HTR-8/SVneo (cell line): ENCODE measurements around the gene CHRM5.

Experiments used
- DNase-seq: peaks from one replicate; pipeline ENCODE4 v3.0.0; 2011; ENCODE audit warnings: low spot score, mixed read lengths; ENCODE audit not compliant: insufficient read length
- FAIRE-seq: peaks from 2 replicates; lab custom pipeline; 2011; peaks lifted over from hg19 to GRCh38; lab: Jason Lieb, UNC

The CHRM5 gene

DNA sequence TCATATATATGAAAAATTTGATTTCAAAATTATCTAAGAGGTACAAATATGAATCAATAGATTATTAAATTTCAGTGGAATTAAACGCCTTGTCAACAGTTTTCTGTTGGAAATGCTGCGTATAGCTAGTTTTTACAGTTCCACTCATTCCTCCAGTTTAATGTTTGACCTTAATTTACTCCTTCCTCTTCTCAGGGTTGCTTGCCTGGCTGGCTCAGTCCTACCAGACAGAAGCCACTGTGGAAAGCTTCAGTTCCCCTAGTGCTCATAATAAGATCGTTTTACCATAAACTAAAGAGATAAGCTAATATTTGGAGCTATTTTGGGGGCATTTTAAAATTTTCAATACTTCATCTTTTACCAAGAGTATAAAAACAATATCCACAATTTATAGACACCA is 110.6 kb downstream of the CHRM5 start:
- FAIRE-seq (no peak), DNase-seq (no peak)

DNA sequence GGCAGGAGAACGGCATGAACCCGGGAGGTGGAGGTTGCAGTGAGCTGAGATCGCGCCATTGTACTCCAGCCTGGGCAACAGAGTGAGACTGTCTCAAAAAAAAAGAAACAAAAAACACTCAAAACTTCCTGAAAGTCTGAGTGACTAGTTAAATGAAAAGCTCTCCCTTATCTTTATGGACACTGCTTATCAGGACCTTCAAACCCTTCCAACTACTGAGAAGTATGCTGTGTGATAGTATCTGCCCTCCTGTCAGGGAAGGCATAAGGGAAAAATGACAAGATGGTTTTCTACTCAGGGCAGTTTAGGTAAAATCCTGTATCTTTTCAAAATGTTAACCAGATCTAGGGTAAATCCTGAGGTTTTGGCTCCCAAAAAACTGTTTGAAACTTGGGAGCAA is 111.6 kb downstream of the CHRM5 start:
- FAIRE-seq, result no peak
- DNase-seq, result no peak

GRCh38 chr15:34084086-34084485 is 115.8 kb downstream of the CHRM5 start:
- no peak for DNase-seq
- no peak for FAIRE-seq

DNA sequence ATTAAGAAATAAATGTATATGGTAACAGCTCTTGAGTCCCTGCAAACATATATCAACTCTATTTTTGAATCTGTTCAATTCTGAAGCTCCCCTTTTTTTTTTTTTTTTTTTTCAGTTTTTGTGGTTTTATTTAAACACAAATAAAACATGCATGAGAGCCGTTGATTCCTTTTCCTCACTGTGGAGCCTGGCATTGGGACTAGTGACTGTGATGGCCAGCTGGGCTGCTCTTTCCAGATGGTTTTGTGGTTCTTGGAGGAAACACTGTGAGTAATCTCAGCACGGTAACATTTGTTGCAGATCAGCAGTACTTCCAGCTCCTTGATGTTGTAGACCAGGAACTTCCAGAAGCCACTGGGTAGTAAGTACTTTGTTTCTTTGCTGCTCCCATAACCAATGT is 117.4 kb downstream of the CHRM5 start:
- DNase-seq, result no peak
- FAIRE-seq, result no peak

GRCh38 chr15:34099914-34100313 is 131.6 kb downstream of the CHRM5 start:
- FAIRE-seq (no peak), DNase-seq (no peak)

GRCh38 chr15:34101366-34102174 is 133.3 kb downstream of the CHRM5 start, which contains the start of the genes EMC7 and PGBD4:
Gene EMC7 (minus strand): TSS chr15:34101862. CDS start chr15:34101839, 23 bp downstream.
Gene PGBD4 (plus strand): TSS chr15:34102083. CDS start chr15:34102532, 449 bp downstream.
- FAIRE-seq (peak; percentile 99), DNase-seq (peak; percentile 90)

- FAIRE-seq (no peak), DNase-seq (no peak)
Measured at GRCh38 chr15:34102175-34102925, 134.1 kb downstream of the CHRM5 start.

GRCh38 chr15:34106423-34106822 is 138.1 kb downstream of the CHRM5 start:
- FAIRE-seq, result no peak
- DNase-seq, result no peak

DNA sequence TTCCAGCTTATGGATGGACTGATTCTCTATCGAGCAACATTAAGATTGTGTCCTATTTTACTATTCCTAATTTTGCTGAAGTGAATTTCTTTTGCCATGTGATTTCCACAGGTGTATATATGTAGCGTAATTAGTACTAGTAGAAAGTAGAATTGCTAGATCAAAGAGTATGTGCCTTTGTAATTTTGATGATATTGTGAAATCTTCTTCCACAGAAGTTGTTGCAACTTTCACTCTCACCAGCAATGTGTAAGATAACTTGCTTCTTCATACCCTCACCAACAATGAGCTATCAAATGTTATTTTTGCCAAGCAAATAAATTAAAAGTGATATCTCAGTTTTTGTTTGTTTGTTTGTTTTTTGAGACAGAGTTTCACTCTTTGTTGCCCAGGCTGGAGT is 139.0 kb downstream of the CHRM5 start:
- no peak for DNase-seq
- FAIRE-seq, result no peak

- peak; percentile 17 for DNase-seq
- FAIRE-seq, result no peak
Measured at GRCh38 chr15:34109797-34110663, 141.7 kb downstream of the CHRM5 start.

DNA sequence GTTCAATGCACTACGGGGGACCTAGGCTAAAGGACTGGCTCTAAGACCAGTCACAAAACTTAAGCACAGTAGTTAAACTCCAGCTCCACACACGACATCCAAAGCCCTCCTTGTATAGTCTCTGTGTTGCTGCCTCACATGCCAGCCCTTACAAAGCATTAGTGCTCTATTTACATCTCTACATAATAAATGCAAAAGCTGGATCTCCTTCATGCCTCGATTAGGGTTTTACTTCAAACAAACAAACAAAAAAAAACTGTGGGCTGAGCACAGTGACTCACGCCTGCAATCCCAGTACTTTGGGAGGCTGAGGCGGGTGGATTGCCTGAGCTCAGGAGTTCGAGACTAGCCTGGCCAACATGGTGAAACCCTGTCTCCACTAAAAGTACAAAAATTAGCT is 143.2 kb downstream of the CHRM5 start:
- no peak for DNase-seq
- FAIRE-seq, result no peak

GRCh38 chr15:34114215-34114614 is 145.9 kb downstream of the CHRM5 start:
- DNase-seq (no peak), FAIRE-seq (no peak)

GRCh38 chr15:34114739-34115138 is 146.4 kb downstream of the CHRM5 start:
- DNase-seq (no peak), FAIRE-seq (no peak)

GRCh38 chr15:34116620-34117019 is 148.3 kb downstream of the CHRM5 start:
- FAIRE-seq (no peak), DNase-seq (peak; percentile 3)
